B cell (primary cell): ENCODE results near the gene UBE2F. TPM values are rescaled to one million over a fixed set of nuclear protein-coding genes. Genes with fewer than 3 reads are reported as not detected.

Source experiments
- ATAC-seq: fragments of 200-7000 bp; cut with Tn5 transposase; one replicate; pipeline ENCODE4 v1.10.0; 2021; ENCODE audit warnings: low read depth, mild to moderate bottlenecking, moderate number of reproducible peaks, moderate library complexity
- CTCF ChIA-PET: fragments of 350-600 bp; sonication (Branson Sonifier 250); formaldehyde crosslinking; loops from one replicate; lab custom pipeline; 2021; ENCODE audit warnings: antibody characterized with exemption, inconsistent platforms; lab: Charles Lee
- POLR2A ChIA-PET: fragments of 350-600 bp; sonication (Branson Sonifier 250); formaldehyde crosslinking; loops from one replicate; lab custom pipeline; 2021; ENCODE audit warnings: antibody characterized with exemption; lab: Charles Lee
- DNase-seq: peaks from one replicate; pipeline ENCODE4 v3.0.0; 2013
- H2AFZ ChIP-seq: 2 replicates; pipeline ENCODE4 v1.6.1; 2012; ENCODE audit warnings: mild to moderate bottlenecking, low read depth, low read length; ENCODE audit not compliant: insufficient read depth, poor library complexity, severe bottlenecking
- H3K27ac ChIP-seq, 2 donors: 1 replicate in 1 of 2; 2 replicates in 1 of 2; pipeline ENCODE4 v1.5.1; 2012 to 2013; ENCODE audit warnings: low read length in 2 of 2, mild to moderate bottlenecking in 2 of 2, moderate library complexity in 1 of 2
- H3K27me3 ChIP-seq, 4 experiments: fragments of 200-600 bp in 1 of 4; sonication (generic) in 1 of 4; replicated peaks in 1 of 4; 1 replicate in 2 of 4; 2 replicates in 2 of 4; pipeline versions ENCODE4 v1.6.1 to v1.7.0; 2013 to 2016; ENCODE audit warnings: low read length in 3 of 4, mild to moderate bottlenecking in 2 of 4, mixed read lengths in 1 of 4, moderate library complexity in 1 of 4; ENCODE audit not compliant: insufficient read depth in 4 of 4, control insufficient read depth in 3 of 4; ENCODE audit errors: control extremely low read depth in 1 of 4
- H3K36me3 ChIP-seq, 2 experiments: replicated peaks in 1 of 2; 1 replicate in 1 of 2; 2 replicates in 1 of 2; pipeline versions ENCODE4 v1.6.1 to v1.7.1; 2013; ENCODE audit warnings: low read length in 1 of 2; ENCODE audit not compliant: insufficient read depth in 2 of 2, control insufficient read depth in 1 of 2; ENCODE audit errors: control extremely low read depth in 1 of 2, extremely low read depth in 1 of 2
- H3K4me1 ChIP-seq, 2 donors: fragments of 200-600 bp in 1 of 2; sonication (generic) in 1 of 2; 1 replicate in 1 of 2; 2 replicates in 1 of 2; pipeline versions ENCODE4 v1.5.1 to v1.6.1; 2013 to 2017; ENCODE audit warnings: low read length in 2 of 2; ENCODE audit not compliant: control insufficient read depth in 2 of 2, insufficient read depth in 2 of 2
- H3K4me2 ChIP-seq: replicated peaks from 2 replicates; pipeline ENCODE3; 2012; ENCODE audit warnings: mild to moderate bottlenecking, low read depth, low read length; ENCODE audit not compliant: poor library complexity, severe bottlenecking
- H3K4me3 ChIP-seq, 5 experiments: fragments of 200-600 bp in 1 of 5; sonication (generic) in 1 of 5; 1 replicate in 3 of 5; 2 replicates in 2 of 5; pipeline versions ENCODE4 v1.5.1 to v1.7.0; 2011 to 2016; ENCODE audit warnings: low read length in 4 of 5, mild to moderate bottlenecking in 4 of 5, low read depth in 2 of 5, control low read depth in 1 of 5, moderate library complexity in 1 of 5; ENCODE audit not compliant: insufficient read depth in 1 of 5; ENCODE audit errors: control extremely low read depth in 1 of 5, extremely low read depth in 1 of 5
- H3K79me2 ChIP-seq: fragments of 200-600 bp; sonication (generic); one replicate; pipeline ENCODE4 v1.6.0; 2016; ENCODE audit warnings: low read length; ENCODE audit not compliant: control insufficient read depth, insufficient read depth
- H3K9ac ChIP-seq: fragments of 200-600 bp; sonication (generic); 2 replicates; pipeline ENCODE4 v1.6.1; 2017; ENCODE audit warnings: mild to moderate bottlenecking, low read length, moderate library complexity
- H3K9me3 ChIP-seq, 3 donors: one replicate each; pipeline versions ENCODE4 v1.6.1 to v1.7.1; 2013; ENCODE audit warnings: low read length in 2 of 3; ENCODE audit not compliant: control insufficient read depth in 2 of 3, insufficient read depth in 1 of 3; ENCODE audit errors: control extremely low read depth in 1 of 3
- H4K20me1 ChIP-seq: 2 replicates; pipeline ENCODE4 v1.6.0; 2012; ENCODE audit warnings: mild to moderate bottlenecking, low read length; ENCODE audit not compliant: insufficient read depth, control insufficient read depth, poor library complexity, severe bottlenecking
- H3K27ac Mint-ChIP-seq: one replicate; pipeline ENCODE4 v1.8.0; 2021; ENCODE audit warnings: mixed read lengths
- H3K27me3 Mint-ChIP-seq: one replicate; pipeline ENCODE4 v1.8.0; 2021; ENCODE audit warnings: mixed read lengths
- H3K4me1 Mint-ChIP-seq: one replicate; pipeline ENCODE4 v1.8.0; 2021; ENCODE audit warnings: mixed read lengths
- H3K4me3 Mint-ChIP-seq: one replicate; pipeline ENCODE4 v1.8.0; 2021; ENCODE audit warnings: mixed read lengths
- H3K9me3 Mint-ChIP-seq: one replicate; pipeline ENCODE4 v1.8.0; 2022; ENCODE audit warnings: mixed read lengths; ENCODE audit not compliant: insufficient read depth
- CTCF ChIP-seq: fragments of 200-600 bp; IDR thresholded peaks from one replicate; pipeline ENCODE4 v1.8.0; 2022; ENCODE audit warnings: antibody characterized with exemption, mild to moderate bottlenecking
- EZH2 ChIP-seq: IDR thresholded peaks from 2 replicates; pipeline ENCODE4 v1.6.1; 2012; ENCODE audit warnings: borderline replicate concordance, low read depth, mild to moderate bottlenecking, moderate library complexity, low read length; ENCODE audit not compliant: insufficient read depth, poor library complexity, severe bottlenecking
- WGBS: methylation state at CpG from one replicate; pipeline ENCODE4 v1.1.5; 2013; ENCODE audit warnings: missing lambda C conversion rate; ENCODE audit not compliant: insufficient coverage; 5-methylcytosine and 5-hydroxymethylcytosine counted together
- intact Hi-C: fragments of 100-400 bp; cut with micrococcal nuclease; formaldehyde crosslinking; loops from one replicate; pipeline ENCODE4 v1.10.0; 2022
- polyA plus RNA-seq: library from polyadenylated mRNA; depleted of rRNA; stranded (reverse); fragments of >200 nt; gene quantifications from 2 replicates; pipeline ENCODE4 v1.2.3, GENCODE V29; 2012
- total RNA-seq, 2 donors: library from RNA; stranded (reverse); fragments of 120-200 nt in 1 of 2; gene quantifications; 1 replicate in 1 of 2; 2 replicates in 1 of 2; pipeline versions ENCODE4 v1.2.3 to v1.2.4, GENCODE V29; 2013 to 2022

The UBE2F gene
- total and polyA plus RNA-seq, 2 donors (not counting 1 experiment from before 2014, with no cell fraction given), result 22.5 to 57.6 TPM

GRCh38 chr2:238067939-238068338, 101.1 kb downstream of the UBE2F start:
- Histone ChIP-seq H3K9me3 (peaks cover 0 to 1% (median 0%) of the 10 kb centered on the region in 3 donors), H4K20me1 (no peaks in the 10 kb centered on the region), H3K27ac (no peak overlapping the region), H2AFZ (no peak overlapping the region), H3K27me3 (no peaks in the 10 kb centered on the region), H3K9ac (no peak overlapping the region), H3K36me3 (peaks cover 0 to 28% of the 10 kb centered on the region in 2 experiments), H3K4me3 (no peak overlapping the region), H3K4me1 (no peaks in the 10 kb centered on the region), H3K79me2 (peaks cover 2% of the 10 kb centered on the region), H3K4me2 (no peak overlapping the region)
- Mint-ChIP-seq H3K27me3 (no peaks in the 10 kb centered on the region), H3K4me1 (no peaks in the 10 kb centered on the region), H3K9me3 (peaks cover under 1% of the 10 kb centered on the region), H3K27ac (no peak overlapping the region), H3K4me3 (no peak overlapping the region)
- TF ChIP-seq CTCF (no peak), EZH2 (no peak)
- no peak for ATAC-seq
- ChIA-PET CTCF (no interaction called here), POLR2A (no interaction called here)
- intact Hi-C loops, result no loop called here
- 90% methylated on average over 3 of the region's 7 CpGs for WGBS
- no peak for DNase-seq

- ATAC-seq (no peak), DNase-seq (no peak)
- H3K9ac ChIP-seq, result no peak overlapping the region
- H3K27ac Mint-ChIP-seq, result no peak overlapping the region
- intact Hi-C loops, result no loop called here
- POLR2A ChIA-PET, result no interaction called here
- no peak overlapping the region for H3K4me3 ChIP-seq
- no peak overlapping the region for H3K27ac ChIP-seq
- WGBS, result 92% methylated on average over 9 of the region's 10 CpGs
- no peak for TF ChIP-seq CTCF
- no peak overlapping the region for H3K4me3 Mint-ChIP-seq
- H4K20me1 ChIP-seq, result no peaks in the 10 kb centered on the region
- no peaks in the 10 kb centered on the region for H3K4me1 ChIP-seq
- H3K4me1 Mint-ChIP-seq, result no peaks in the 10 kb centered on the region
- no peaks in the 10 kb centered on the region for H3K27me3 Mint-ChIP-seq
- H3K79me2 ChIP-seq, result no peaks in the 10 kb centered on the region
- peaks cover 0 to 28% of the 10 kb centered on the region in 2 experiments for H3K36me3 ChIP-seq
- H3K4me2 ChIP-seq, result no peak overlapping the region
- H3K27me3 ChIP-seq, result no peaks in the 10 kb centered on the region
- H3K9me3 ChIP-seq, result peaks cover 0 to 1% (median 0%) of the 10 kb centered on the region in 3 donors
- H3K9me3 Mint-ChIP-seq, result peaks cover 2% of the 10 kb centered on the region
- no peak overlapping the region for H2AFZ ChIP-seq
- CTCF ChIA-PET, result no interaction called here
These were observed 102.4 kb downstream of the UBE2F start for GRCh38 chr2:238069021-238069709.
